VCaP (cell line): ENCODE data around the gene AUTS2.
"Not testable (repeated sequence)": the region's sequence is repeated elsewhere in the genome, so short reads cannot be mapped to it uniquely, and the experiment has no call there.

Experiments used
- H3K27ac ChIP-seq: fragments of 450-650 bp; 2 replicates; pipeline ENCODE4 v1.5.1; 2017
- TF ChIP-seq, protein P1 (sequence below): fragments of 450-650 bp; conservative IDR thresholded peaks from 2 replicates; pipeline ENCODE4 v1.5.1; 2017; ENCODE audit warnings: mild to moderate bottlenecking, moderate library complexity

Gene AUTS2

GRCh38 chr7:70640266-70640833 lies 1042.1 kb downstream of the AUTS2 start:
- TF ChIP-seq, protein P1, sequence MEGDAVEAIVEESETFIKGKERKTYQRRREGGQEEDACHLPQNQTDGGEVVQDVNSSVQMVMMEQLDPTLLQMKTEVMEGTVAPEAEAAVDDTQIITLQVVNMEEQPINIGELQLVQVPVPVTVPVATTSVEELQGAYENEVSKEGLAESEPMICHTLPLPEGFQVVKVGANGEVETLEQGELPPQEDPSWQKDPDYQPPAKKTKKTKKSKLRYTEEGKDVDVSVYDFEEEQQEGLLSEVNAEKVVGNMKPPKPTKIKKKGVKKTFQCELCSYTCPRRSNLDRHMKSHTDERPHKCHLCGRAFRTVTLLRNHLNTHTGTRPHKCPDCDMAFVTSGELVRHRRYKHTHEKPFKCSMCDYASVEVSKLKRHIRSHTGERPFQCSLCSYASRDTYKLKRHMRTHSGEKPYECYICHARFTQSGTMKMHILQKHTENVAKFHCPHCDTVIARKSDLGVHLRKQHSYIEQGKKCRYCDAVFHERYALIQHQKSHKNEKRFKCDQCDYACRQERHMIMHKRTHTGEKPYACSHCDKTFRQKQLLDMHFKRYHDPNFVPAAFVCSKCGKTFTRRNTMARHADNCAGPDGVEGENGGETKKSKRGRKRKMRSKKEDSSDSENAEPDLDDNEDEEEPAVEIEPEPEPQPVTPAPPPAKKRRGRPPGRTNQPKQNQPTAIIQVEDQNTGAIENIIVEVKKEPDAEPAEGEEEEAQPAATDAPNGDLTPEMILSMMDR: no peak
- H3K27ac ChIP-seq: no peak overlapping the region

- TF ChIP-seq, protein P1: no peak
- no peak overlapping the region for H3K27ac ChIP-seq
Measured at GRCh38 chr7:70641882-70642281, 1043.6 kb downstream of the AUTS2 start.

DNA sequence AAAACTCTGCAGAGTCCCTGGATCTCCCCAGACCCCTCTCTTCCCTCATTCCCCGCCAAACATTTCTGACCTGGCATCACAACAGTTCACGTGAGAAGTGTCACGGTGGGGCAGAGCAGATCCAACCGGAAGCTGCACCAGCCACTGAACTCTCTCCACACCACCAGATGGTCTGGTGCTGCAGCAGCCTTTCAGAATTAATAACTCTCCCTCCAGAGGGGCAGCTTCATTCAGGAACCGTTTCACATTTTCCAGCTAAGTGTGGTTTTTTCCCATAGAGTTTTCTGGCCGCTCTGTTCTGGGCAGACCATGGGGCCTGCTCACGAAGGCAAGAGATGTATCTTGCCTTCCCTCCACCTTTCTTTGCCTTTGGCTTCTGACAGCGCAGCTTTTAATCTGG lies 1047.0 kb downstream of the AUTS2 start:
- TF ChIP-seq, protein P1: no peak
- H3K27ac ChIP-seq: no peak overlapping the region

DNA sequence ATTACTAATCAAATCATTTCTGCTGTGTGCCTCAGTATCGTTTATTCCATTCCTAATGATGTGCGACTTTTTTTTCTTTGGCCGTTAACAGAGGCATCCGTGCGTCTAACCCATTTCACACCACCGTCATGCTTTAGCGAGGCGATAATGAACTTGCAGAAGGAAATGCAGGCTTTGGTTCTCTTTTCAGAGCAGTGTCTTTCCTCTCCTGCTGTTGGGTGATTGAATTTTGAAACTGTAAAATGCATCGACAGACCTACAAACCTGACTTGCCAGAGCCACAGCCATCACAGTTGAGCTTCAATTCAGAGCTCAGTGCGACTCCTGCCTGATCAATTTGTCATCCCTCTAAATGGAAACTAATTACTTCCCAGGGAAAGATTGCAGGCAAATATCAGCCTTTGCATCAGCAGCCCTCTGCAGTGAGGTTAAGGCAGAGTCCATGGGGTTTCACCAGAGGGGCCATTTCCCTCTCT lies 1047.6 kb downstream of the AUTS2 start:
- TF ChIP-seq, protein P1: no peak
- no peak overlapping the region for H3K27ac ChIP-seq

- no peak overlapping the region for H3K27ac ChIP-seq
- TF ChIP-seq, protein P1: no peak
Measured at GRCh38 chr7:70646536-70647248, 1048.4 kb downstream of the AUTS2 start.

GRCh38 chr7:70647801-70648498 lies 1049.7 kb downstream of the AUTS2 start:
- no peak overlapping the region for H3K27ac ChIP-seq
- TF ChIP-seq, protein P1: no peak

DNA sequence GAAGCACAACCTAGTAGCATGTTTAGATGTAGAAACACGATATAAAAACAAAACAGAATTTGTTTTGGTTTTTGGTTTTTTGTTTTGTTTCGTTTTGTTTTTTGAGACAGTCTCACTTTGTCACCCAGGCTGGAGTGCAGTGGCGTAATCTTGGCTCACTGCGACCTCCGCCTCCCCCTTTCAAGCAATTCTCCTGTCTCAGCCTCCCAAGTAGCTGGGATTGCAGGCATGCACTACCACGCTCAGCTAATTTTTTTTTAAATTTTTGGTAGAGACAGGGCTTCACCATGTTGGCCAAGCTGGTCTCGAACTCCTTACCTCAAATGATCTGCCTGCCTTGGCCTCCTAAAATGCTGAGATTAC lies 1050.2 kb downstream of the AUTS2 start:
- H3K27ac ChIP-seq: not testable (repeated sequence)

DNA sequence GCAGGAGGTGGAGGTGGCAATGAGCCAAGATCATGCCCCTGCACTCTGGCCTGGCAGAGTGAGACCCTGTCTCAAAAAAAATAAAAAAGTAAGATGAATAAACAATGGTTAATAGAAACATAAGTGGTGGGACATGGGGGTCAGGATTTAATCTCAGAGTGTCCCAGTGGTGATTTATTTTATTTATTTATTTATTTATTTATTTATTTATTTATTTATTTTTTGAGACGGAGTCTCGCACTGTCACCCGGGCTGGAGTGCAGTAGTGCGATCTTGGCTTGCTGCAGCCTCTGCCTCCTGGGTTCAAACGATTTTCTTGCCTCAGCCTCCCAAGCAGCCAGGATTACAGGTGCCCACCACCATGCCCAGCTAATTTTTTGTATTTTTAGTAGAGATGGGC lies 1051.0 kb downstream of the AUTS2 start:
- TF ChIP-seq, protein P1: no peak

More for the DNA sequence above, 1051.0 kb downstream of the AUTS2 start:
- no peak overlapping the region for H3K27ac ChIP-seq
